Measurements from ENCODE around the gene MED13.

Gene MED13

DNA sequence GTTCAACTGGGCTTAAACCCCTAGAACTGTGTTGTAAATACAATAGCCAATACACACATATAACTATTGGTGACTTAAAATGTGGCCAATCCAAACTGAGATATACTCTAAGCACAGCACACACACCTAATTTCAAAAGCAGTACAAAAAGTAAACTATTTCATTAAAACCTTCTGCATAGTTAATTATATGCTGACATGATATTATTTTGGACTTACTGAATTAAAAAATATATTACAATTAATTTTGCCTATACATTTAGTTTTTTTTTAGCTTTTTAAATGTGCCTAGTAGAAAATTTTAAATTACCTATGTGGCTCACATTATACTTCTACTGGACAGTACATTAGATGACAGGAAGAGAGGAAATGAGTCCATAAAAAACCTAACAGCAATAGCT lies 21.5 kb downstream of the MED13 start:
- Histone ChIP-seq H4K20me1 (ENCODE audit: low read depth, low read length) (peaks cover 9% of the 10 kb centered on the region), H3K27ac (ENCODE audit: low read depth, low read length) (no peak overlapping the region), H3K79me2 (ENCODE audit: insufficient read depth, low read length) (peaks cover 93% of the 10 kb centered on the region)

DNA sequence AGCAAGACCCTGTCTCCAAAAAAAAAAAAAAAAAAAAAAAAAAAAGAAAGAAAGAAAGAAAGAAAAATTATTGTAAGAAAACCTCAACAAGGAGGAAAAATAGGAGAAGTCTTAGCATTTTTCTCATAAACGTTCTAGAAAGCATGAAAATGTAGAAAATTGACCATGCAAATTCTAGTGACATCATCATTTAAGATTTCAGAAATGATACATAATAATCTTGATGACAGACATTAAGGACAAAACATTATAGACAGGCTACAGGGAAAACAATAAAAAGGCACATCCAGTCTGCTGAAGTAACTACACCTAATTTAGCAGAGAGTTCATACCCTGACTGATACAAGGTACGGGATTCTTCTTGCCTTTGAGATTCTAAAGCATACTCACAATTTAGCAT lies 21.9 kb downstream of the MED13 start:
- peaks cover 9% of the 10 kb centered on the region for H4K20me1 ChIP-seq (ENCODE audit: low read depth, low read length)
- H3K27me3 ChIP-seq (ENCODE audit: low read length): no peaks in the 10 kb centered on the region
- no peaks in the 10 kb centered on the region for H3K9me2 ChIP-seq (replicated peaks; ENCODE audit: insufficient read depth, low read length)
- no peak overlapping the region for H3K27ac ChIP-seq (ENCODE audit: low read depth, low read length)
- no peak overlapping the region for H3K4me2 ChIP-seq (ENCODE audit: low read depth, low read length, poor library complexity, severe bottlenecking)
- H3K36me3 ChIP-seq (ENCODE audit: low read length): peaks cover 30% of the 10 kb centered on the region; the same call in 1 of the 2 replicates
- H2AFZ ChIP-seq (ENCODE audit: low read depth, low read length, severe bottlenecking): no peak overlapping the region
- H3K4me3 ChIP-seq (ENCODE audit: insufficient read depth, low read length, poor library complexity, severe bottlenecking): no peak overlapping the region
- no peak overlapping the region for H3K9ac ChIP-seq (ENCODE audit: low read length)
- H3K9me3 ChIP-seq (ENCODE audit: insufficient read depth, low read length): no peaks in the 10 kb centered on the region
- H3F3A ChIP-seq (ENCODE audit: insufficient read depth): no peaks in the 10 kb centered on the region; the same call in 1 of the 2 replicates
- no peak for TF ChIP-seq EZH2phosphoT487 (conservative IDR thresholded peaks at IDR 0.05; ENCODE audit: low read length)
- TF ChIP-seq, protein P1, sequence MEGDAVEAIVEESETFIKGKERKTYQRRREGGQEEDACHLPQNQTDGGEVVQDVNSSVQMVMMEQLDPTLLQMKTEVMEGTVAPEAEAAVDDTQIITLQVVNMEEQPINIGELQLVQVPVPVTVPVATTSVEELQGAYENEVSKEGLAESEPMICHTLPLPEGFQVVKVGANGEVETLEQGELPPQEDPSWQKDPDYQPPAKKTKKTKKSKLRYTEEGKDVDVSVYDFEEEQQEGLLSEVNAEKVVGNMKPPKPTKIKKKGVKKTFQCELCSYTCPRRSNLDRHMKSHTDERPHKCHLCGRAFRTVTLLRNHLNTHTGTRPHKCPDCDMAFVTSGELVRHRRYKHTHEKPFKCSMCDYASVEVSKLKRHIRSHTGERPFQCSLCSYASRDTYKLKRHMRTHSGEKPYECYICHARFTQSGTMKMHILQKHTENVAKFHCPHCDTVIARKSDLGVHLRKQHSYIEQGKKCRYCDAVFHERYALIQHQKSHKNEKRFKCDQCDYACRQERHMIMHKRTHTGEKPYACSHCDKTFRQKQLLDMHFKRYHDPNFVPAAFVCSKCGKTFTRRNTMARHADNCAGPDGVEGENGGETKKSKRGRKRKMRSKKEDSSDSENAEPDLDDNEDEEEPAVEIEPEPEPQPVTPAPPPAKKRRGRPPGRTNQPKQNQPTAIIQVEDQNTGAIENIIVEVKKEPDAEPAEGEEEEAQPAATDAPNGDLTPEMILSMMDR (IDR thresholded peaks at IDR 0.05; ENCODE audit: insufficient read depth, low read length, poor library complexity, severe bottlenecking): no peak
- H3K79me2 ChIP-seq (ENCODE audit: insufficient read depth, low read length): peaks cover 91% of the 10 kb centered on the region

More for the DNA sequence above, 21.5 kb downstream of the MED13 start:
- no peak overlapping the region for H3K4me3 ChIP-seq (ENCODE audit: insufficient read depth, low read length, poor library complexity, severe bottlenecking)
- H3K9me3 ChIP-seq (ENCODE audit: insufficient read depth, low read length): no peaks in the 10 kb centered on the region
- no peaks in the 10 kb centered on the region for H3K27me3 ChIP-seq (ENCODE audit: low read length)
- peaks cover 34% of the 10 kb centered on the region; the same call in 1 of the 2 replicates for H3K36me3 ChIP-seq (ENCODE audit: low read length)
- H3K4me2 ChIP-seq (ENCODE audit: low read depth, low read length, poor library complexity, severe bottlenecking): no peak overlapping the region
- TF ChIP-seq, protein P1 (IDR thresholded peaks at IDR 0.05; ENCODE audit: insufficient read depth, low read length, poor library complexity, severe bottlenecking): no peak
- TF ChIP-seq EZH2phosphoT487 (conservative IDR thresholded peaks at IDR 0.05; ENCODE audit: low read length): no peak
- H3F3A ChIP-seq (ENCODE audit: insufficient read depth): no peaks in the 10 kb centered on the region; the same call in 1 of the 2 replicates
- no peak overlapping the region for H2AFZ ChIP-seq (ENCODE audit: low read depth, low read length, severe bottlenecking)
- no peaks in the 10 kb centered on the region for H3K9me2 ChIP-seq (replicated peaks; ENCODE audit: insufficient read depth, low read length)
- no peak overlapping the region for H3K9ac ChIP-seq (ENCODE audit: low read length)

DNA sequence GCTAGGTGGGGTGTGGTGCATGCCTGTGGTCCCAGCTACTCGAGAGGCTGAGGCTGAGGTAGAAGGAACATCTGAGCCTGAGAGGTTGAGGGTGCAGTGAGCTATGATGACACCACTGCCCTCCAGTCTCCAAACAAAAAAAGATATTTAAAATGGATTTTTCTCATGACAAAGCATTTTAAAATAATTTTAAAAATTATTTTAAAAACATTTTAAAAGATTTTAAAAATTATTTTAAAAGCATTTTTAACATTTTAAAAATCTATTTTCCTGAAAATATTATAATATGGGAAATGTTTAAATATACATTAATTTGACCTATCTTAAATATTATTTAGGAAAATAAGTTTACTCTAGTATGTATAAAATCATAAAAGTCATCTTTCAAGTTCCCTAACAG lies 26.8 kb downstream of the MED13 start:
- no peaks in the 10 kb centered on the region for H3K27me3 ChIP-seq (ENCODE audit: low read length)
- no peak overlapping the region for H2AFZ ChIP-seq (ENCODE audit: low read depth, low read length, severe bottlenecking)
- peaks cover 32% of the 10 kb centered on the region for H3K36me3 ChIP-seq (ENCODE audit: low read length)
- H3K27ac ChIP-seq (ENCODE audit: low read depth, low read length): no peak overlapping the region
- peaks cover 12% of the 10 kb centered on the region for H4K20me1 ChIP-seq (ENCODE audit: low read depth, low read length)
- no peak overlapping the region for H3K9ac ChIP-seq (ENCODE audit: low read length)
- H3K4me2 ChIP-seq (ENCODE audit: low read depth, low read length, poor library complexity, severe bottlenecking): no peak overlapping the region
- no peaks in the 10 kb centered on the region for H3K9me3 ChIP-seq (ENCODE audit: insufficient read depth, low read length)
- H3K4me3 ChIP-seq (ENCODE audit: insufficient read depth, low read length, poor library complexity, severe bottlenecking): no peak overlapping the region
- no peak for TF ChIP-seq EZH2phosphoT487 (conservative IDR thresholded peaks at IDR 0.05; ENCODE audit: low read length)
- TF ChIP-seq, protein P1 (IDR thresholded peaks at IDR 0.05; ENCODE audit: insufficient read depth, low read length, poor library complexity, severe bottlenecking): no peak
- H3F3A ChIP-seq (ENCODE audit: insufficient read depth): no peaks in the 10 kb centered on the region; the same call in 1 of the 2 replicates
- H3K9me2 ChIP-seq (replicated peaks; ENCODE audit: insufficient read depth, low read length): no peaks in the 10 kb centered on the region
- peaks cover 81% of the 10 kb centered on the region for H3K79me2 ChIP-seq (ENCODE audit: insufficient read depth, low read length)
